B cell (primary cell): ENCODE data around the gene PLD3.

ENCODE experiments used
- EZH2 ChIP-seq: IDR thresholded peaks from 2 replicates; pipeline ENCODE4 v1.6.1; 2012; ENCODE audit warnings: borderline replicate concordance, low read depth, mild to moderate bottlenecking, moderate library complexity, low read length; ENCODE audit not compliant: insufficient read depth, poor library complexity, severe bottlenecking
- TF ChIP-seq, protein P1 (sequence below): fragments of 200-600 bp; IDR thresholded peaks from one replicate; pipeline ENCODE4 v1.8.0; 2022; ENCODE audit warnings: antibody characterized with exemption, mild to moderate bottlenecking

DNA sequence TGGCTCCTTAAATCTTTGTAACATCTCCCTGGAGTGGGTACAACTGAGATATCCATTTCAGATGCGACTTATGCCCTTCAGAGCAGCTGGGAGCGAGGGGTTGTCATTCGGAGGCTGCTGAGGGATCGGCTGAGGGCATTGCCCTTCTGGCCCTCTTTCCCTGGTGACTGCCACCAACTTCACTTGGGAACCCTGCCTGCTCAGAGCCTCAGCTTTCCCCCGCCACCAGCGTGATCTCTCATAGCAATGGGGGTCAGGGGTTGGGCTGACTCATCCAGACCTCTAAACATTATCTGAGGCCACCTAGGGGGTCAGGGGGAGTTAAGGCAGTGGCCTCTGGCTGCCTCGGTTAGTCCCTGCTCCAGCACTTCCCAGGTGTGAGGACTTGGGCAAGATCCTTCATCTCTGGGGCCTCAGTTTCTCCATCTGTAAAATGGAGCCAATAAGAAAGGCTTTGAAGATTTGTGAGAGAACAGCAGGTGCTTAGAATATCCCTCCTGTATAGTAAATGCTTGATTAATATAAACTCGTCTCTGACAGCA lies 63.5 kb downstream of the PLD3 start:
- TF ChIP-seq EZH2, result no peak
- TF ChIP-seq, protein P1, sequence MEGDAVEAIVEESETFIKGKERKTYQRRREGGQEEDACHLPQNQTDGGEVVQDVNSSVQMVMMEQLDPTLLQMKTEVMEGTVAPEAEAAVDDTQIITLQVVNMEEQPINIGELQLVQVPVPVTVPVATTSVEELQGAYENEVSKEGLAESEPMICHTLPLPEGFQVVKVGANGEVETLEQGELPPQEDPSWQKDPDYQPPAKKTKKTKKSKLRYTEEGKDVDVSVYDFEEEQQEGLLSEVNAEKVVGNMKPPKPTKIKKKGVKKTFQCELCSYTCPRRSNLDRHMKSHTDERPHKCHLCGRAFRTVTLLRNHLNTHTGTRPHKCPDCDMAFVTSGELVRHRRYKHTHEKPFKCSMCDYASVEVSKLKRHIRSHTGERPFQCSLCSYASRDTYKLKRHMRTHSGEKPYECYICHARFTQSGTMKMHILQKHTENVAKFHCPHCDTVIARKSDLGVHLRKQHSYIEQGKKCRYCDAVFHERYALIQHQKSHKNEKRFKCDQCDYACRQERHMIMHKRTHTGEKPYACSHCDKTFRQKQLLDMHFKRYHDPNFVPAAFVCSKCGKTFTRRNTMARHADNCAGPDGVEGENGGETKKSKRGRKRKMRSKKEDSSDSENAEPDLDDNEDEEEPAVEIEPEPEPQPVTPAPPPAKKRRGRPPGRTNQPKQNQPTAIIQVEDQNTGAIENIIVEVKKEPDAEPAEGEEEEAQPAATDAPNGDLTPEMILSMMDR, result no peak
